MCF 10A (cell line): ENCODE data around the gene DIAPH2. TPM values are rescaled to one million over a fixed set of nuclear protein-coding genes. Genes with fewer than 3 reads are reported as not detected.

ENCODE experiments used
- BruUV-seq: library from RNA; stranded (reverse); fragments of 400-500 nt; replicated peaks from 2 replicates; lab custom pipeline; 2021; lab: Mats Ljungman, UMichigan
- CTCF ChIA-PET: fragments of 300-600 bp; sonication (Branson Sonifier 250); formaldehyde crosslinking; extraction: SDS; loops from one replicate; lab custom pipeline; 2021; ENCODE audit warnings: antibody characterized with exemption, inconsistent platforms; lab: Yijun Ruan, JAX
- POLR2A ChIA-PET: fragments of 300-600, 350-650 bp; sonication (Branson Sonifier 250); formaldehyde crosslinking; extraction: SDS; loops from one replicate; lab custom pipeline; 2020; ENCODE audit warnings: antibody characterized with exemption, inconsistent platforms; lab: Yijun Ruan, JAX
- DNase-seq: peaks from one replicate; pipeline ENCODE4 v3.0.0-alpha.2; 2018; ENCODE audit not compliant: unreplicated experiment
- H3K27ac Mint-ChIP-seq: one replicate; pipeline ENCODE4 v1.8.0; 2022; ENCODE audit warnings: mild to moderate bottlenecking, low read depth, mixed read lengths; ENCODE audit not compliant: unreplicated experiment
- H3K27me3 Mint-ChIP-seq: one replicate; pipeline ENCODE4 v1.8.0; 2022; ENCODE audit warnings: mixed read lengths; ENCODE audit not compliant: insufficient read depth, unreplicated experiment
- H3K36me3 Mint-ChIP-seq: one replicate; pipeline ENCODE4 v1.8.0; 2022; ENCODE audit warnings: mild to moderate bottlenecking, moderate library complexity, mixed read lengths; ENCODE audit not compliant: insufficient read depth, unreplicated experiment
- H3K4me1 Mint-ChIP-seq: one replicate; pipeline ENCODE4 v1.8.0; 2022; ENCODE audit warnings: mixed read lengths; ENCODE audit not compliant: insufficient read depth, unreplicated experiment
- H3K4me3 Mint-ChIP-seq: one replicate; pipeline ENCODE4 v1.8.0; 2022; ENCODE audit warnings: mild to moderate bottlenecking, moderate library complexity, mixed read lengths; ENCODE audit not compliant: unreplicated experiment
- H3K9me3 Mint-ChIP-seq: one replicate; pipeline ENCODE4 v1.8.0; 2022; ENCODE audit warnings: mixed read lengths; ENCODE audit not compliant: unreplicated experiment
- CTCF ChIP-seq: fragments of 200-600 bp; IDR thresholded peaks from one replicate; pipeline ENCODE4 v1.8.0; 2022; ENCODE audit warnings: antibody characterized with exemption, mild to moderate bottlenecking; ENCODE audit not compliant: unreplicated experiment
- intact Hi-C: fragments of 100-400 bp; cut with micrococcal nuclease; formaldehyde crosslinking; loops from 2 replicates; pipeline ENCODE4 v1.14.1; 2022
- total RNA-seq: library from RNA; stranded (reverse); gene quantifications from 2 replicates; pipeline ENCODE4 v1.2.3, GENCODE V29; 2022

The DIAPH2 gene
- total RNA-seq, 1 experiment from 2014 or later = 17.6 TPM

- Mint-ChIP-seq H3K36me3 (peaks cover 3% of the 10 kb centered on the region), H3K9me3 (no peaks in the 10 kb centered on the region), H3K27ac (no peak overlapping the region), H3K4me1 (no peaks in the 10 kb centered on the region), H3K4me3 (no peak overlapping the region), H3K27me3 (peaks cover 11% of the 10 kb centered on the region)
- ChIA-PET CTCF (interaction anchor here (0.7 kb wide), 1 partner anchor 10 kb away, joined by 3 read pairs; no protein-coding TSS in a partner anchor), POLR2A (no interaction called here)
- no peak for TF ChIP-seq CTCF
- DNase-seq = no peak
- intact Hi-C loops = no loop called here
- BruUV-seq = no TSS peak
These were observed 944.4 kb downstream of the DIAPH2 start for GRCh38 chrX:97628807-97629596.

- H3K9me3 Mint-ChIP-seq = no peaks in the 10 kb centered on the region
- no peaks in the 10 kb centered on the region for H3K36me3 Mint-ChIP-seq
- DNase-seq = no peak
- POLR2A ChIA-PET = no interaction called here
- H3K27me3 Mint-ChIP-seq = peaks cover 11% of the 10 kb centered on the region
- no peak overlapping the region for H3K4me3 Mint-ChIP-seq
- H3K27ac Mint-ChIP-seq = no peak overlapping the region
- intact Hi-C loops = no loop called here
- CTCF ChIA-PET = no interaction called here
- TF ChIP-seq CTCF = no peak
- H3K4me1 Mint-ChIP-seq = no peaks in the 10 kb centered on the region
- BruUV-seq = no TSS peak
These were observed 944.9 kb downstream of the DIAPH2 start for GRCh38 chrX:97629597-97629985.

GRCh38 chrX:97633798-97634197, 949.2 kb downstream of the DIAPH2 start:
- no TSS peak for BruUV-seq
- ChIA-PET POLR2A (no interaction called here), CTCF (no interaction called here)
- intact Hi-C loops = no loop called here
- H3K9me3 Mint-ChIP-seq = no peaks in the 10 kb centered on the region
- no peak overlapping the region for H3K27ac Mint-ChIP-seq
- H3K4me3 Mint-ChIP-seq = no peak overlapping the region
- no peak for DNase-seq
- TF ChIP-seq CTCF = no peak
- no peaks in the 10 kb centered on the region for H3K4me1 Mint-ChIP-seq
- H3K27me3 Mint-ChIP-seq = peaks cover 2% of the 10 kb centered on the region
- no peaks in the 10 kb centered on the region for H3K36me3 Mint-ChIP-seq

GRCh38 chrX:97636473-97637140, 952.0 kb downstream of the DIAPH2 start:
- peaks cover 12% of the 10 kb centered on the region for H3K27me3 Mint-ChIP-seq
- BruUV-seq = no TSS peak
- no peaks in the 10 kb centered on the region for H3K36me3 Mint-ChIP-seq
- H3K27ac Mint-ChIP-seq = no peak overlapping the region
- POLR2A ChIA-PET = interaction anchor here (0.6 kb wide), 1 partner anchor 799 kb away, joined by 3 read pairs; no protein-coding TSS in a partner anchor
- no peaks in the 10 kb centered on the region for H3K9me3 Mint-ChIP-seq
- DNase-seq = no peak
- H3K4me1 Mint-ChIP-seq = no peaks in the 10 kb centered on the region
- CTCF ChIA-PET = interaction anchor here (0.8 kb wide), 1 partner anchor 48 kb away, joined by 3 read pairs; no protein-coding TSS in a partner anchor
- intact Hi-C loops = no loop called here
- H3K4me3 Mint-ChIP-seq = no peak overlapping the region
- TF ChIP-seq CTCF = no peak
